ENCODE measurements around the gene ANKRD27. TPM values are rescaled to one million over a fixed set of nuclear protein-coding genes. Genes with fewer than 3 reads are reported as not detected.

Gene ANKRD27
- total and polyA plus RNA-seq, 7 donors: 6.3 to 43.3 (median 16.9) TPM

DNA sequence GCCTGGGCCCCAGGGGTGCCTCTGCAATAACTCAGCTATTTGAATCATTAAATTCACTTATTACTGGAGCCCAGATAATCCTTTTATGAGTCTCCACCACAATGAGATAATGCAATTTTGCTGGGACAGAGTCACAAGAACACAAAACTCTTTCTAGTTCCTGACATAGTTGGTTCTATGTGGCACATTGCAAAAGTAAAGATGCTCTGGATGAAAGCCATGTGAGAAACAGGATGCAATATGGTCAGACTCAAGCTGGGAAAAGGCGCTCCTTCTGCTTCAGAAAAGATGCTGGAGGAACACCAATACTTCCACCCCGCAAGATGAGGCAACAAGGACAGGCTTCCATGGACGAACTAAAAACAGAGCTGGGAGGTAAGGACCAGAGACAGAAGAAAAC, 5.7 kb downstream of the ANKRD27 start:
- peaks cover 35% of the 10 kb centered on the region for H3K4me1 ChIP-seq
- H3K4me3 ChIP-seq: no peak overlapping the region
- TF ChIP-seq, protein P1, sequence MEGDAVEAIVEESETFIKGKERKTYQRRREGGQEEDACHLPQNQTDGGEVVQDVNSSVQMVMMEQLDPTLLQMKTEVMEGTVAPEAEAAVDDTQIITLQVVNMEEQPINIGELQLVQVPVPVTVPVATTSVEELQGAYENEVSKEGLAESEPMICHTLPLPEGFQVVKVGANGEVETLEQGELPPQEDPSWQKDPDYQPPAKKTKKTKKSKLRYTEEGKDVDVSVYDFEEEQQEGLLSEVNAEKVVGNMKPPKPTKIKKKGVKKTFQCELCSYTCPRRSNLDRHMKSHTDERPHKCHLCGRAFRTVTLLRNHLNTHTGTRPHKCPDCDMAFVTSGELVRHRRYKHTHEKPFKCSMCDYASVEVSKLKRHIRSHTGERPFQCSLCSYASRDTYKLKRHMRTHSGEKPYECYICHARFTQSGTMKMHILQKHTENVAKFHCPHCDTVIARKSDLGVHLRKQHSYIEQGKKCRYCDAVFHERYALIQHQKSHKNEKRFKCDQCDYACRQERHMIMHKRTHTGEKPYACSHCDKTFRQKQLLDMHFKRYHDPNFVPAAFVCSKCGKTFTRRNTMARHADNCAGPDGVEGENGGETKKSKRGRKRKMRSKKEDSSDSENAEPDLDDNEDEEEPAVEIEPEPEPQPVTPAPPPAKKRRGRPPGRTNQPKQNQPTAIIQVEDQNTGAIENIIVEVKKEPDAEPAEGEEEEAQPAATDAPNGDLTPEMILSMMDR (IDR thresholded peaks at IDR 0.05): no peak
- ATAC-seq (no peak), DNase-seq (no peak)
- no peaks in the 10 kb centered on the region for H3K9me3 ChIP-seq
- intact Hi-C loops (cut with DNase I): no loop called here
- no peak overlapping the region for H3K27ac ChIP-seq
- H3K36me3 ChIP-seq (ENCODE audit: insufficient read depth in 1 of 2, low read depth in 1 of 2): peaks cover 0 to 5% of the 10 kb centered on the region in 2 donors
- H3K27me3 ChIP-seq (ENCODE audit: insufficient read depth in 3 of 3, low read length in 2 of 3): no peaks in the 10 kb centered on the region
- WGBS, 3 donors: 77 to 84% (median 81%) methylated on average over 3 of the region's 3 CpGs

DNA sequence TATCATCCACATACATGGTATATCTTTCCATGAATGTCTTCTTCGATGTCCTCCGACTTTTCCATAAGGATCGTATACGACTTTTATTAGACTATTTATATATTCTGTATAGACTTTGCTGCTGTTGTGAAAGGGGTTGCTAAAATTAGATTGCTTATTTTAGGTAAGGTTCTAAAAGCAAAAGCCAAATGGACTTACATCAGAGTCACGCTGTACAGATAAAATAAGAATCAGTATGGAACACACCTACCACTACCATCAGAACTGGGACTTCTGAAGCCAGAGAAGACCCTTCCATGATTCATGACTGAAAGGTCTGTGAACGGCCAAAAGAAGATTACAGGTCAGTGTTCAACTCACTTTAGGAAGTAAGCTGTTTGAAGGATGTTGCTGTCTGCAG, 8.9 kb downstream of the ANKRD27 start:
- Histone ChIP-seq H3K4me1 (peaks cover 12% of the 10 kb centered on the region), H3K36me3 (ENCODE audit: insufficient read depth in 1 of 2, low read depth in 1 of 2) (peaks cover 0 to 5% of the 10 kb centered on the region in 2 donors), H3K27me3 (ENCODE audit: insufficient read depth in 3 of 3, low read length in 2 of 3) (no peaks in the 10 kb centered on the region), H3K27ac (peak overlapping the region; percentile 57), H3K9me3 (no peaks in the 10 kb centered on the region), H3K4me3 (peak overlapping the region; percentile 33)
- TF ChIP-seq, protein P1 (IDR thresholded peaks at IDR 0.05): no peak
- intact Hi-C loops (cut with DNase I): no loop called here
- DNase-seq (no peak), ATAC-seq (peak; percentile 54 to 84 (median 70))
- WGBS, 3 donors: 29 to 50% (median 32%) methylated on average over 6 of the region's 6 CpGs

DNA sequence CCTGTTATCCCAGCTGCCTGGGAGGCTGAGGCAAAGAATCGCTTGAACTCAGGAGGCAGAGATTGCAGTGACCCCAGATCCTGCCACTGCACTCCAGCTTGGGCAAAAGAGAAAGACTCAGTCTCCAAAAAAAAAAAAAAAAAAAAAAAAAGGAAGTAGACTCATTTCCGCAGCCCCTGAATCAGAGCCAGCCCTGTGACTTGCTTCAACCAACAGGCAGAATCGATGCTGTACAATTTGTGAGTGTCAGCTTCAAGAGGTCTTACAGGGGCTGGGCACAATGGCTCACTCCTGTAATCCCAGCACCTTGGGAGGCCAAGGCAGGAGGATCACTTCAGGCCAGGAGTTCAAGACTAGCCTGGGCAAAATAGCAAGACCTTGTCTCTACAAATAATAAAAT, 12.8 kb downstream of the ANKRD27 start:
- no peak overlapping the region for H3K4me3 ChIP-seq
- WGBS, 3 donors: 48 to 67% (median 63%) methylated on average over 3 of the region's 3 CpGs
- no peak overlapping the region for H3K27ac ChIP-seq
- intact Hi-C loops (cut with DNase I): no loop called here
- H3K27me3 ChIP-seq (ENCODE audit: insufficient read depth in 3 of 3, low read length in 2 of 3): no peaks in the 10 kb centered on the region
- ATAC-seq (no peak), DNase-seq (peak in 1 of 2 donors; percentile 45)
- peaks cover 0 to 11% of the 10 kb centered on the region in 2 donors for H3K36me3 ChIP-seq (ENCODE audit: insufficient read depth in 1 of 2, low read depth in 1 of 2)
- no peaks in the 10 kb centered on the region for H3K9me3 ChIP-seq
- TF ChIP-seq, protein P1 (IDR thresholded peaks at IDR 0.05): no peak
- H3K4me1 ChIP-seq: peaks cover 5% of the 10 kb centered on the region

DNA sequence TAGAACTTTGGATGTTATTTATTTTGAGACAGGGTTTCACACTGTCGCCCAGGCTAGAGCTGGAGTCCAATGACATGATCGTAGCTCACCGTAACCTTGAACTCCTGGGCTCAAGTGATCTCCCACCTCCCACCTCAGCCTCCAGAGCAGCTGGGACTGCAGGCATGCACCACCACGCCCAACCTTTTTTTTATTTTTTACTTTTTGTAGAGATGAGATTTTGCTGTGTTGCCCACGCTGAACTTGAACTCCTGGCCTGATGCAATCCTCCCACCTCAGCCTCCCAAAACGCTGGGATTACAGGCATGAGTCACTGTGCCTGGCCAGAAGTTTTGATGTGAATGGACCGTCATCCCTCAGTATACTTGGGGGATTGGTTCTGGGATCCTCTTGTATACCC, 13.7 kb downstream of the ANKRD27 start:
- TF ChIP-seq, protein P1 (IDR thresholded peaks at IDR 0.05): no peak
- no peak for ATAC-seq
- H3K36me3 ChIP-seq (ENCODE audit: insufficient read depth in 1 of 2, low read depth in 1 of 2): peaks cover 0 to 19% of the 10 kb centered on the region in 2 donors
- no peak overlapping the region for H3K27ac ChIP-seq
- no peaks in the 10 kb centered on the region for H3K9me3 ChIP-seq
- intact Hi-C loops (cut with DNase I): no loop called here
- H3K4me1 ChIP-seq: no peaks in the 10 kb centered on the region
- no peak overlapping the region for H3K4me3 ChIP-seq
- peak in 1 of 2 donors; percentile 26 for DNase-seq
- WGBS, 3 donors: 68 to 89% (median 74%) methylated on average over 7 of the region's 7 CpGs
- H3K27me3 ChIP-seq (ENCODE audit: insufficient read depth in 3 of 3, low read length in 2 of 3): no peaks in the 10 kb centered on the region

GRCh38 chr19:32658527-32658926, 16.5 kb downstream of the ANKRD27 start:
- Histone ChIP-seq H3K4me1 (no peaks in the 10 kb centered on the region), H3K27ac (no peak overlapping the region), H3K4me3 (no peak overlapping the region), H3K27me3 (ENCODE audit: insufficient read depth in 3 of 3, low read length in 2 of 3) (no peaks in the 10 kb centered on the region), H3K9me3 (no peaks in the 10 kb centered on the region), H3K36me3 (ENCODE audit: insufficient read depth in 1 of 2, low read depth in 1 of 2) (peaks cover 0 to 31% of the 10 kb centered on the region in 2 donors)
- TF ChIP-seq, protein P1 (IDR thresholded peaks at IDR 0.05): no peak
- peak in 1 of 2 donors; percentile 15 for DNase-seq
- intact Hi-C loops (cut with DNase I): no loop called here
- 83 to 90% (median 85%) methylated on average over 10 of the region's 10 CpGs for WGBS, 3 donors
- ATAC-seq: no peak

Data from psoas muscle (tissue), 8 donors.